DMS114 treated with DMSO at 0.1 percent for 48 hours (cell line): ENCODE results near the gene PCDHGB1.
"Not testable (repeated sequence)": the region's sequence is repeated elsewhere in the genome, so short reads cannot be mapped to it uniquely, and the experiment has no call there.

Experiments
- DNase-seq: peaks from one replicate; lab custom pipeline; 2025; ENCODE audit not compliant: unreplicated experiment; lab: John Stamatoyannopoulos, UW

Gene PCDHGB1

DNA sequence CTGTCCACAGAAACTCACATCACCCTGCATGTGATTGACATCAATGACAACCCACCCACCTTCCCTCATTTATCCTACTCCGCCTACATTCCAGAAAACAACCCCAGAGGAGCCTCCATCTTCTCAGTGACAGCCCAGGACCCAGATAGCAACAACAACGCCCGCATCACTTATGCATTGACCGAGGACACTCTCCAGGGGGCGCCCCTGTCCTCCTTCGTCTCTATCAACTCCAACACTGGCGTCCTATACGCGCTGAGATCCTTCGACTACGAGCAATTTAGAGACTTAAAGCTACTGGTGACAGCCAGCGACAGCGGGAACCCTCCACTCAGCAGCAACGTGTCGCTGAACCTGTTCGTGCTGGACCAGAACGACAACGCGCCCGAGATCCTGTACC is 4.6 kb upstream of the PCDHGB1 start:
- no peak for DNase-seq

DNA sequence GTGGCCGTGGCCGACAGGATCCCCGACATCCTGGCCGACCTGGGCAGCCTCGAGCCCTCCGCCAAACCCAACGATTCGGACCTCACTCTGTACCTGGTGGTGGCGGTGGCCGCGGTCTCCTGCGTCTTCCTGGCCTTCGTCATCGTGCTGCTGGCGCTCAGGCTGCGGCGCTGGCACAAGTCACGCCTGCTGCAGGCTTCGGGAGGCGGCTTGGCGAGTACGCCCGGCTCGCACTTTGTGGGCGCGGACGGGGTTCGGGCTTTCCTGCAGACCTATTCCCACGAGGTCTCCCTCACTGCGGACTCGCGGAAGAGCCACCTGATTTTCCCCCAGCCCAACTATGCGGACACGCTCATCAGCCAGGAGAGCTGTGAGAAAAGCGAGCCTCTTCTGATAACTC is 3.9 kb upstream of the PCDHGB1 start:
- DNase-seq: not testable (repeated sequence)

DNA sequence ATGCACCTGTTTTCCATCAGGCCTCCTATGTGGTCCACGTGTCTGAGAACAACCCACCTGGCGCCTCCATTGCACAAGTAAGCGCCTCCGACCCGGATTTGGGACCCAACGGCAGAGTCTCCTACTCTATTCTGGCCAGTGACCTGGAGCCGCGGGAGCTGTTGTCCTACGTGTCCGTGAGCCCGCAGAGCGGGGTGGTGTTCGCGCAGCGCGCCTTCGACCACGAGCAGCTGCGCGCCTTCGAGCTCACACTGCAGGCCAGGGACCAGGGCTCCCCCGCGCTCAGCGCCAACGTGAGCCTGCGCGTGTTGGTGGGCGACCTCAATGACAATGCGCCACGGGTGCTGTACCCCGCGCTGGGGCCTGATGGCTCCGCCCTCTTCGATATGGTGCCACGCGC is 1.7 kb downstream of the PCDHGB1 start:
- no peak for DNase-seq

DNA sequence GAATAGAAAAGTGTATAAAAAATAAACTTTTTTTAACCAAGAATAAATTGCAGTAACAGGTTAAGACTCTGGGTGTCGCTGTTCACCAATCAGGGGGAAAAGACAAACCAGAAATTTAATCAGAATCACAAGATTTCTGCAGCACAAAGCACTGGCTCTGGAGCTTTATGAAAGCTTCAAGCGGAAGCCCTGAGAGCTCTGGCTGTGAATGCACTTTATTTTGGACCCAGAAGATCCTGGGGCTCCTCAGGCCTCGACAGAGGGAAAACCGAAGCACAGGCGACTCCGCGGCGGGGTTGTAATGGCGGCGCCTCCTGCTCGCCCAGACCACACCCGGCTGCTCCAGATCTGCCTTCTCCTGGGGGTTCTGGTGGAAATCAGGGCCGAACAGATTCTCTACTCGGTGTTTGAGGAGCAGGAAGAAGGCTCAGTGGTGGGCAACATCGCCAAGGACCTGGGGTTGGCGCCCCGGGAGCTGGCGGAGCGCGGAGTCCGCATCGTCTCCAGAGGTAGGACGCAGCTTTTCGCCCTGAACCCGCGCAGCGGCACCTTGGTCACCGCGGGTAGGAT is 5.1 kb downstream of the PCDHGB1 start, which contains the start of gene PCDHGA4:
PCDHGA4 (plus strand) TSS at position 122 of the 570 bp plus-strand sequence; CDS start at position 209, 87 bp downstream.
- no peak for DNase-seq

DNA sequence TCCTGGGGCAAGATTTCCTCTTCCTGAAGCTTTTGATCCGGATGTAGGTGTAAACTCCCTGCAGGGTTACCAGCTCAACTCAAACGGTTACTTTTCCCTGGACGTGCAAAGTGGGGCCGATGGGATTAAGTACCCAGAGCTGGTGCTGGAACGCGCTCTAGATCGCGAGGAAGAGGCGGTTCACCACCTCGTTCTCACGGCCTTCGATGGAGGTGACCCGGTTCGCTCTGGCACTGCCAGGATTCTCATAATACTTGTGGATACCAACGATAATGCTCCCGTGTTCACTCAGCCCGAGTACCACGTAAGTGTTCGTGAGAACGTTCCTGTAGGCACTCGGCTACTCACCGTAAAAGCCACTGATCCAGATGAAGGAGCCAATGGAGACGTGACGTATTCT is 5.7 kb downstream of the PCDHGB1 start:
- DNase-seq: no peak

DNA sequence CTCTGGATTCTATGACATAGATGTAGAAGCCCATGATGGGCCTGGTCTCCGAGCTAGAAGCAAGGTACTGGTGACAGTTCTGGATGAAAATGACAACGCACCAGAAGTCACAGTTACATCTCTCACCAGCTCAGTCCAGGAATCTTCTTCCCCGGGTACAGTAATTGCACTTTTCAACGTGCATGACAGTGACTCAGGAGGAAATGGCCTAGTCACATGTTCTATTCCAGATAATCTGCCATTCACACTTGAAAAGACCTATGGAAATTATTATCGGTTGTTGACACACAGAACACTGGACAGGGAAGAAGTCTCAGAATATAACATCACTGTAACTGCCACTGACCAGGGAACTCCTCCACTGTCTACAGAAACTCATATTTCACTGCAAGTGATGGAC is 6.2 kb downstream of the PCDHGB1 start:
- no peak for DNase-seq

DNA sequence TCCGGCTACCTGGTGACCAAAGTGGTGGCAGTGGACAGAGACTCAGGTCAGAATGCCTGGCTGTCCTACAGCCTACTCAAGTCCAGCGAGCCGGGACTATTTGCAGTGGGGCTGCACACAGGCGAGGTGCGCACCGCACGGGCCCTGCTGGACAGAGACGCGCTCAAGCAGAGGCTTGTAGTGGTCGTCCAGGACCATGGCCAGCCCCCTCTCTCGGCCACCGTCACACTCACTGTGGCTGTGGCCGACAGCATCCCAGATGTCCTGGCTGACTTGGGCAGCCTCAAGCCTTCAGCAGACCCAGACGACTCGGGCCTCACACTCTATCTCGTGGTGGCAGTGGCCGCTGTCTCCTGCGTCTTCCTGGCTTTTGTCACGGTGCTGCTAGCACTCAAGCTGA is 7.1 kb downstream of the PCDHGB1 start:
- no peak for DNase-seq

DNA sequence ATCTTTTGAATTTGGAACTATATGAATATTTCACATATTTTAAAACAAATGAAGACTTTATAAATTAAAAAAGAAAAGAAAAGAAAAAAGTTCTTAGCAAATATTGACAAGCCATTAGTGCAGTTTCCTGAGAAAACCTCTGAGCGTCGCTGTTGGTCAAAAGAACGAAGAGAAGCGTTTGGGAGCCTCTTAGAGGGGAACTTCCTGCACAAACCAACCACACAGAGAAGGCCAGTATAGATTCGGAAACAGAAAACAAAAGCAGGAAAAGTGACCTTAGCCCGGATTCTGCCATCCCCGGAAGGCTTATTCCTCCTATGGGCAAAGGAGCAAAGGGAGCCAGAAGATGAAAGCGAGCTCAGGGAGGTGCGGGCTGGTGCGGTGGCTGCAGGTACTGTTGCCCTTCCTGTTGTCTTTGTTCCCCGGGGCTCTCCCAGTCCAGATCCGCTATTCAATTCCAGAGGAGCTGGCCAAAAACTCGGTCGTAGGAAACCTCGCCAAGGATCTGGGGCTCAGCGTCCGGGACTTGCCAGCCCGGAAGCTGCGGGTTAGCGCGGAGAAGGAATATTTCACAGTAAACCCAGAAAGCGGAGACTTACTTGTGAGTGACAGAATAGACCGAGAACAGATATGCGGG is 10.0 kb downstream of the PCDHGB1 start, which contains the start of gene PCDHGB2:
PCDHGB2 (plus strand) TSS at position 205 of the 637 bp plus-strand sequence; CDS start at position 347, 142 bp downstream.
- no peak for DNase-seq

DNA sequence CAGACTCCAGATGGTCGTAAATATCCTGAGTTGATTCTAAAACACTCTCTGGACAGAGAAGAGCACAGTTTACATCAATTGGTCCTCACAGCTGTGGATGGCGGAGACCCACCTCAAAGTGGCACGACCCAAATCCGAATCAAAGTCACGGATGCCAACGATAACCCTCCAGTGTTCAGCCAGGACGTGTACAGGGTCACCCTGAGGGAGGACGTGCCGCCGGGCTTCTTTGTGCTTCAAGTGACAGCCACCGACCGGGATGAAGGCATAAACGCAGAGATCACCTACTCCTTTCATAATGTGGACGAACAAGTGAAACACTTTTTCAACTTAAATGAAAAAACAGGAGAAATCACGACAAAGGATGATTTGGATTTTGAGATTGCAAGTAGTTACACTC is 10.8 kb downstream of the PCDHGB1 start:
- no peak for DNase-seq

DNA sequence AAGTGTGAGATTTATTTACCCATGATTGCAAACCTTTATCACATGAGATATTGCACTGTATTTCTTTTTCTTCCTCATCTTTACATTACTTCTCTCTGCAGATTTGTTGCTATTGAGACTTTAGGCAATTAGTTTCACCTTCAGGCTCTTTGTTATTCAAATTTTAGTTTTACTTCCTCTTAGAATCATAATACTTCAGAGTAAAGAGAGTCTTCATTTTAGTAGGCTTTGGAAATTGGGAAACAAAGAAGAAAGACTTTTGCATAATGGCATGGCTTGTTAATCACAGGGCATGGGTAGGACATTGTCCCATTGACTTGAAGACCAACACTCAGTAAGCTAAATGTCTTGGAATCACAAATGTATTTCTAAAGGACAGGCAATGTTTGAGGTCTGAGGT is 12.8 kb downstream of the PCDHGB1 start:
- DNase-seq: no peak

DNA sequence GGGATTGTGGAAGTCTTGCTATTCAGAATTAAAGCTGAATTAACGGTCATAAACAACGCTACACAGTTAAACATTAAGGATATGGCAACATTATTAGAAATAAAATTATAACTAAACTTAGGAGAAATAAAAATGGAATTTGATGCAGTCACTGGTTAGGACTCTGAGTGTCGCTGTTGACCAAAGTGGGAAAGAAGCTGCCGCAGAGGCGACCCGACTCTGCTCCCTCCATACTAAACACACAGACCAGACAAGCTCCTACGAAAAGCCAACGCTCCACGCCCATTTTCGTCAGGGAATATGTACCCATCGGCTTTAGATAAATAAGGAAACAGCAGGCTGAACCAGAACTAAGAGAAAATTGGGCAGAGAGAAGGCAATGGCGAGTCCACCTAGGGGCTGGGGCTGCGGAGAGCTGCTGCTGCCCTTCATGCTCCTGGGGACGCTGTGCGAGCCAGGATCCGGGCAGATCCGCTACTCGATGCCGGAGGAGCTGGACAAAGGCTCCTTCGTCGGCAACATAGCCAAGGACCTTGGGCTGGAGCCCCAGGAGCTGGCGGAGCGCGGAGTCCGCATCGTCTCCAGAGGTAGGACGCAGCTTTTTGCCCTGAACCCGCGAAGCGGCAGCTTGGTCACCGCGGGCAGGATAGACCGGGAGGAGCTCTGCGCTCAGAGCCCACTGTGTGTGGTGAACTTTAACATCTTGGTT is 14.2 kb downstream of the PCDHGB1 start, which contains the start of gene PCDHGA5:
PCDHGA5 (plus strand) TSS at position 211 of the 709 bp plus-strand sequence; CDS start at position 380, 169 bp downstream.
- DNase-seq: peak; percentile 36

DNA sequence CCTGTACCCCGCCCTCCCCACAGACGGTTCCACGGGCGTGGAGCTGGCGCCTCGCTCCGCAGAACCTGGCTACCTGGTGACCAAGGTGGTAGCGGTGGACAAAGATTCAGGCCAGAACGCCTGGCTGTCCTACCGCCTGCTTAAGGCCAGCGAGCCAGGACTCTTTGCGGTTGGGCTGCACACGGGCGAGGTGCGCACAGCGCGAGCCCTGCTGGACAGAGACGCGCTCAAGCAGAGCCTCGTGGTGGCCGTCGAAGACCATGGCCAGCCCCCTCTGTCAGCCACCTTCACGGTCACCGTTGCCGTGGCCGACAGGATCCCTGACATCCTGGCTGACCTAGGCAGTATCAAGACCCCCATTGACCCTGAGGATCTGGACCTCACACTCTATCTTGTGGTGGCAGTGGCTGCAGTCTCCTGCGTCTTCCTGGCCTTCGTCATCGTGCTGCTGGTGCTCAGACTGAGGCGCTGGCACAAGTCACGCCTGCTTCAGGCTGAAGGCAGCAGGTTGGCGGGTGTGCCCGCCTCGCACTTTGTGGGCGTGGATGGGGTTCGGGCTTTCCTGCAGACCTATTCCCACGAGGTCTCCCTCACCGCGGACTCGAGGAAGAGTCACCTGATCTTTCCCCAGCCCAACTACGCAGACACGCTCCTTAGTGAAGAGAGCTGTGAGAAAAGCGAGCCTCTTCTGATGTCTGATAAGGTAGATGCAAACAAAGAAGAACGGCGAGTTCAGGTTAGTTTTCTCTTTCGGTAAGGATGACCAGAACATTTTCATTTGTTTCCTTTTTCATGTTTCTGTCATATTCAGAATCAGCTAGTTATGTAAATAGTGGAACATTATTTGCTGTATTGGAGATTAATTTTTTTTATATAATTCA is 16.4 kb downstream of the PCDHGB1 start:
- no peak for DNase-seq

DNA sequence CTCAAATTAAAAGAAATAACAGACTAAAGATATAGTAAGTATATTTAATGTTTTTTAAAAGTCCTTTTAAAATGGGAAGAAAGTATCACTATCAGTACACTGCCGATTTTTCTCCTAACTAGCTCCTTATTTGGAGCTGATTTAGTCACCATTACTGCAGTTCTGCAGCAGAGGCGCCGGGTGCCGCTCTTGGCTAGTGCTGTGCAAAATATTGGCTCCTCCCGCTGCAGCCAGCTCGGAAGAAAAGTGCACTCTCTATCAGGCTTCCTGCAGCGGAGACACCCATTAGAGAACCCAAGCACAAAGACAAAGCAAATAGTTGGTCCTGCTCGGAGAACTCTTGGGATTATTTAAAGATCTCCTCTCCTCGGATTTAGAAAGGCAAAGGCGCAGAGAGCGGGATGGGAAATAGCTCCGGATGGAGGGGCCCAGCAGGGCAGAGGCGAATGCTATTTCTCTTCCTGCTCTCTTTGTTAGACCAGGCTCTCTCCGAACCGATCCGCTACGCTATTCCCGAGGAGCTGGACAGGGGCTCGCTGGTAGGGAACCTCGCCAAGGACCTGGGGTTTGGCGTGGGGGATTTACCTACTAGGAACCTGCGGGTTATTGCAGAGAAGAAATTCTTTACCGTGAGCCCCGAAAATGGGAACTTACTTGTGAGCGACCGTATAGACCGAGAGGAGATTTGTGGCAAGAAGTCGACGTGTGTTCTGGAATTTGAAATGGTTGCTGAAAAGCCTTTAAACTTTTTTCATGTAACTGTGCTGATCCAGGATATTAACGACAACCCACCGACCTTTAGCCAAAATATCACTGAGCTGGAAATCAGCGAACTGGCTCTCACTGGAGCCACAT is 20.3 kb downstream of the PCDHGB1 start, which contains the start of gene PCDHGB3:
PCDHGB3 (plus strand) TSS at position 249 of the 855 bp plus-strand sequence; CDS start at position 402, 153 bp downstream.
- no peak for DNase-seq

DNA sequence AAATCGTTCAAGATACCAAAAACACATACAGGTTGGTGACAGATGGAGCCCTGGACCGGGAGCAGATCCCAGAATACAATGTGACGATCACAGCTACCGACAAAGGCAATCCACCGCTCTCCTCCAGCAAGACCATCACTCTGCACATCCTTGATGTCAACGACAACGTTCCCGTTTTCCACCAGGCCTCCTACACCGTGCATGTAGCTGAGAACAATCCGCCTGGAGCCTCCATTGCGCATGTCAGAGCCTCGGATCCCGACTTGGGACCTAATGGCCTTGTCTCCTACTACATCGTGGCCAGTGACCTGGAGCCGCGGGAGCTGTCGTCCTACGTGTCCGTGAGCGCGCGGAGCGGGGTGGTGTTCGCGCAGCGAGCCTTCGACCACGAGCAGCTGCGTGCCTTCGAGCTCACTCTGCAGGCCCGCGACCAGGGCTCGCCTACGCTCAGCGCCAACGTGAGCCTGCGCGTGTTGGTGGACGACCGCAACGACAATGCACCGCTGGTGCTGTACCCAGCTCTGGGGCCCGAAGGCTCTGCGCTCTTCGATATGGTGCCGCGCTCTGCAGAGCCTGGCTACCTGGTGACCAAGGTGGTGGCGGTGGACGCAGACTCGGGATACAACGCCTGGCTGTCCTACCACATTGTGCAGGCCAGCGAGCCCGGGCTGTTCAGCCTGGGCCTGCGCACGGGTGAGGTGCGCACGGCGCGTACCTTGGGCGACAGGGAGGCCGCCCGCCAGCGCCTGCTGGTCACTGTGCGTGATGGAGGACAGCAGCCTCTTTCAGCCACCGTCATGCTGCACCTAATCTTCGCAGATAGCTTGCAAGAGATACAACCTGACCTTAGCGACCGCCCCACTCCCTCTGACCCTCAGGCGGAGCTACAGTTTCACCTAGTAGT is 21.9 kb downstream of the PCDHGB1 start:
- DNase-seq: no peak

DNA sequence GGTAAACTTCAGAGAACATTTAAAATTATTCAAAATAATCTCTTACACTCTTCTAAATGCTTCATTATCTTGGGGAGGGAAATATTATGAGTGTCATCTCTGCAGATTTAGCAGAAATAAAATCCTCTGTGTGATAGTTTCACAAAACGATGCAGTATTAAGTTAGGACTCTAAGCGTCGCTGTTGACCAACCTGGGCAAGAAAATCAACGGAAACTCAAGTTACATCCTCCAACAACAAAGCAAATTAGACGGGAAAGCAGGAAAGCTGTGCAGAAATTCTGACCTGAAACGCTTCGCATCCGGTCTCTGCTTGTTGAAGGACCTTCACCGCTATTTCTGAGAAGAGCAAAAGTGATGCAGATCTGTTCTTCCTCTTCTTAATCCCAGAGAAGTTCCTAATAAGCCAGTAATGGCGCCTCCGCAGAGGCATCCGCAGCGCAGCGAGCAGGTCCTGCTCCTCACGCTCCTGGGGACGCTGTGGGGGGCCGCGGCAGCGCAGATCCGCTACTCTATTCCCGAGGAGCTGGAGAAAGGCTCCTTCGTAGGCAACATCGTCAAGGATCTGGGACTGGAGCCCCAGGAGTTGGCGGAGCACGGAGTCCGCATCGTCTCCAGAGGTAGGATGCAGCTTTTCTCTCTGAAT is 23.9 kb downstream of the PCDHGB1 start, which contains the start of gene PCDHGA6:
PCDHGA6 (plus strand) TSS at position 219 of the 645 bp plus-strand sequence; CDS start at position 412, 193 bp downstream.
- DNase-seq: no peak

DNA sequence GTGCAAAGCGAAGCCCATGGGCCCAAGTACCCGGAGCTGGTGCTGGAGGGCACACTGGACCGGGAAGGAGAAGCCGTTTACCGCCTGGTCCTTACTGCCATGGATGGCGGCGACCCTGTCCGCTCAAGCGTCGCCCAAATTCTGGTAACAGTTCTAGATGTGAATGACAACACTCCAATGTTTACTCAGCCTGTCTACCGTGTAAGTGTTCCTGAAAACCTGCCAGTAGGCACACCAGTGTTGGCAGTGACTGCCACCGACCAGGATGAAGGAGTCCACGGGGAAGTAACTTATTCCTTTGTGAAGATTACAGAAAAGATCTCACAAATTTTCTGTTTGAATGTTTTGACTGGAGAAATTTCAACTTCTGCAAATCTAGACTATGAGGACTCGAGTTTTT is 24.7 kb downstream of the PCDHGB1 start:
- no peak for DNase-seq

DNA sequence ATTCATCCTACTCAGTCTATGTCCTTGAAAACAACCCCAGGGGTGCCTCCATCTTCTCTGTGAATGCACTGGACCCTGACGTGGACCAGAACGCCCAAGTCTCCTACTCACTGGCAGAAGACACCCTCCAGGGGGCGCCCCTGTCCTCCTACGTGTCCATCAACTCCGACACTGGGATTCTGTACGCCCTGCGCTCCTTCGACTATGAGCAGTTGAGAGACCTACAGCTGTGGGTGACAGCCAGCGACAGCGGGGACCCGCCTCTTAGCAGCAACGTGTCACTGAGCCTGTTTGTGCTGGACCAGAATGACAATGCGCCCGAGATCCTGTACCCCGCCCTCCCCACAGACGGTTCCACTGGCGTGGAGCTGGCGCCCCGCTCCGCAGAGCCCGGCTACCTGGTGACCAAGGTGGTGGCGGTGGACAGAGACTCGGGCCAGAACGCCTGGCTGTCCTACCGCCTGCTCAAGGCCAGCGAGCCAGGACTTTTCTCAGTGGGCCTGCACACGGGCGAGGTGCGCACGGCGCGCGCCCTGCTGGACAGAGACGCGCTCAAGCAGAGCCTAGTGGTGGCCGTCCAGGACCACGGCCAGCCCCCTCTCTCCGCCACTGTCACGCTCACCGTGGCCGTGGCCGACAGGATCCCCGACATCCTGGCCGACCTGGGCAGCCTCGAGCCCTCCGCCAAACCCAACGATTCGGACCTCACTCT is 25.7 kb downstream of the PCDHGB1 start:
- DNase-seq: not testable (repeated sequence)
